SK-N-SH treated with all-trans-retinoic acid at 6 μM for 48 hours (cell line): ENCODE data around the gene NSD1.

ENCODE experiments used
- ATAC-seq: fragments of 200-7000 bp; cut with Tn5 transposase; 3 replicates; pipeline ENCODE4 v1.9.1; 2020; ENCODE audit warnings: mild to moderate bottlenecking, moderate library complexity
- BACH2 ChIP-seq: fragments of 250-450 bp; sonication (Bioruptor Pico); IDR thresholded peaks from 2 replicates; pipeline ENCODE4 v1.9.0; 2021; ENCODE audit warnings: mild to moderate bottlenecking, borderline replicate concordance
- CSDC2 ChIP-seq: fragments of 250-450 bp; sonication (Bioruptor Pico); IDR thresholded peaks from 2 replicates; pipeline ENCODE4 v1.5.0; 2020; ENCODE audit warnings: mild to moderate bottlenecking, moderate library complexity
- CSRNP3 ChIP-seq: fragments of 250-450 bp; sonication (Bioruptor Pico); IDR thresholded peaks from 2 replicates; pipeline ENCODE4 v1.5.1; 2021; ENCODE audit warnings: mild to moderate bottlenecking, moderate library complexity
- ESRRG ChIP-seq: fragments of 250-450 bp; sonication (Bioruptor Pico); IDR thresholded peaks from 2 replicates; pipeline ENCODE4 v1.6.1; 2021; ENCODE audit warnings: mild to moderate bottlenecking
- GLIS3 ChIP-seq: fragments of 250-450 bp; sonication (Bioruptor Pico); IDR thresholded peaks from 2 replicates; pipeline ENCODE4 v1.5.0; 2020; ENCODE audit warnings: mild to moderate bottlenecking, moderate library complexity
- ISL1 ChIP-seq: fragments of 250-450 bp; sonication (Bioruptor Pico); IDR thresholded peaks from 2 replicates; pipeline ENCODE4 v2.1.2; 2022; ENCODE audit warnings: mild to moderate bottlenecking, moderate library complexity
- OSR1 ChIP-seq: fragments of 250-450 bp; sonication (Bioruptor Pico); IDR thresholded peaks from 2 replicates; pipeline ENCODE4 v1.8.0; 2022; ENCODE audit warnings: moderate library complexity, mild to moderate bottlenecking, inconsistent platforms
- PATZ1 ChIP-seq: fragments of 250-450 bp; sonication (Bioruptor Pico); IDR thresholded peaks from 2 replicates; pipeline ENCODE4 v1.8.0; 2020; ENCODE audit warnings: mild to moderate bottlenecking, moderate library complexity, borderline replicate concordance
- POU6F1 ChIP-seq: fragments of 250-450 bp; sonication (Bioruptor Pico); IDR thresholded peaks from 2 replicates; pipeline ENCODE4 v1.8.0; 2021; ENCODE audit warnings: low read depth, mild to moderate bottlenecking, moderate library complexity, borderline replicate concordance
- RARB ChIP-seq: fragments of 250-450 bp; sonication (Bioruptor Pico); IDR thresholded peaks from 2 replicates; pipeline ENCODE4 v1.8.0; 2021; ENCODE audit warnings: mild to moderate bottlenecking, moderate library complexity
- SNAI2 ChIP-seq: fragments of 250-450 bp; sonication (Bioruptor Pico); IDR thresholded peaks from 2 replicates; pipeline ENCODE4 v1.5.0; 2020; ENCODE audit warnings: mild to moderate bottlenecking, moderate library complexity
- TOX ChIP-seq: fragments of 250-450 bp; sonication (Bioruptor Pico); IDR thresholded peaks from 2 replicates; pipeline ENCODE4 v1.8.0; 2021; ENCODE audit warnings: mild to moderate bottlenecking, moderate library complexity, borderline replicate concordance
- TSHZ2 ChIP-seq: fragments of 250-450 bp; sonication (Bioruptor Pico); IDR thresholded peaks from 2 replicates; pipeline ENCODE4 v1.5.0; 2020; ENCODE audit warnings: mild to moderate bottlenecking, moderate library complexity
- ZC3H10 ChIP-seq: fragments of 250-450 bp; sonication (Bioruptor Pico); IDR thresholded peaks from 2 replicates; pipeline ENCODE4 v1.5.1; 2021; ENCODE audit warnings: mild to moderate bottlenecking, moderate library complexity
- ZFP3 ChIP-seq: fragments of 250-450 bp; sonication (Bioruptor Pico); IDR thresholded peaks from 2 replicates; pipeline ENCODE4 v1.5.0; 2020; ENCODE audit warnings: mild to moderate bottlenecking, moderate library complexity
- ZFP30 ChIP-seq: fragments of 450-650 bp; formaldehyde crosslinking; IDR thresholded peaks from 2 replicates; pipeline ENCODE4 v1.5.0; 2022; ENCODE audit warnings: mild to moderate bottlenecking, moderate library complexity
- ZNF565 ChIP-seq: fragments of 450-650 bp; formaldehyde crosslinking; conservative IDR thresholded peaks from 2 replicates; pipeline ENCODE4 v1.5.0; 2020; ENCODE audit warnings: low read depth, mild to moderate bottlenecking, moderate library complexity
- ZNF70 ChIP-seq: fragments of 450-650 bp; formaldehyde crosslinking; IDR thresholded peaks from 2 replicates; pipeline ENCODE4 v1.5.0; 2020; ENCODE audit warnings: mild to moderate bottlenecking, moderate library complexity
- ZNF8 ChIP-seq: fragments of 450-650 bp; formaldehyde crosslinking; IDR thresholded peaks from 2 replicates; pipeline ENCODE4 v1.5.0; 2020; ENCODE audit warnings: mild to moderate bottlenecking, moderate library complexity

Gene NSD1

GRCh38 chr5:177178733-177179304, 45.2 kb downstream of the NSD1 start:
- ATAC-seq: no peak
- TF ChIP-seq ISL1 (CRISPR knock-in tag) (no peak), ZC3H10 (no peak), POU6F1 (CRISPR knock-in tag) (no peak), ZNF70 (no peak), ZFP30 (CRISPR knock-in tag) (no peak), PATZ1 (CRISPR knock-in tag) (no peak), ZNF565 (CRISPR knock-in tag) (no peak)

- no peak for ATAC-seq
- no peak for TF ChIP-seq RARB
- no peak for TF ChIP-seq ESRRG (CRISPR knock-in tag)
- no peak for TF ChIP-seq SNAI2 (CRISPR knock-in tag)
- TF ChIP-seq OSR1: no peak
- TF ChIP-seq ZFP30 (CRISPR knock-in tag): no peak
- TF ChIP-seq TSHZ2: no peak
- TF ChIP-seq, all 23 proteins: peak for 0
Measured at GRCh38 chr5:177179431-177179830, 45.9 kb downstream of the NSD1 start.

GRCh38 chr5:177183142-177183541, 49.6 kb downstream of the NSD1 start:
- TF ChIP-seq ZFP30 (CRISPR knock-in tag): no peak
- no peak for TF ChIP-seq ESRRG (CRISPR knock-in tag)
- TF ChIP-seq CSDC2 (CRISPR knock-in tag): no peak
- no peak for TF ChIP-seq ISL1 (CRISPR knock-in tag)
- no peak for TF ChIP-seq OSR1
- TF ChIP-seq, all 23 proteins: peak for 0
- ATAC-seq: no peak

- TF ChIP-seq OSR1: no peak
- peak; percentile 66; the same call in 1 of the 2 replicates for TF ChIP-seq ZNF8 (CRISPR knock-in tag)
- no peak for ATAC-seq
Measured at GRCh38 chr5:177183766-177184360, 50.3 kb downstream of the NSD1 start.

GRCh38 chr5:177185993-177186392, 52.4 kb downstream of the NSD1 start:
- no peak for TF ChIP-seq TOX
- TF ChIP-seq CSRNP3 (CRISPR knock-in tag): no peak
- TF ChIP-seq ZFP3: no peak
- TF ChIP-seq ISL1 (CRISPR knock-in tag): no peak
- no peak for ATAC-seq

GRCh38 chr5:177186645-177187044, 53.1 kb downstream of the NSD1 start:
- ATAC-seq: no peak

More at GRCh38 chr5:177186645-177187044, 53.1 kb downstream of the NSD1 start:
- TF ChIP-seq ISL1 (CRISPR knock-in tag) (no peak), TOX (no peak), GLIS3 (CRISPR knock-in tag) (no peak), OSR1 (no peak), SNAI2 (CRISPR knock-in tag) (no peak), PATZ1 (CRISPR knock-in tag) (no peak), BACH2 (CRISPR knock-in tag) (no peak), ZNF70 (no peak)
